Hepatocyte (in vitro differentiated cells): ENCODE measurements around the gene CASQ1. TPM values are rescaled to one million over a fixed set of nuclear protein-coding genes. Genes with fewer than 3 reads are reported as not detected.

Experiments used
- DNase-seq: peaks from one replicate; pipeline ENCODE4 v3.0.0-alpha.2; 2016; ENCODE audit warnings: low spot score
- H2AFZ ChIP-seq: fragments of 200-600 bp; sonication (generic); 2 replicates; pipeline ENCODE4 v1.6.0; 2016; ENCODE audit warnings: antibody characterized with exemption, mild to moderate bottlenecking
- H3K27ac ChIP-seq: fragments of 200-600 bp; sonication (generic); 2 replicates; pipeline ENCODE4 v1.5.1; 2016; ENCODE audit warnings: mild to moderate bottlenecking
- H3K27me3 ChIP-seq: fragments of 200-600 bp; sonication (generic); 2 replicates; pipeline ENCODE4 v1.6.1; 2016
- H3K36me3 ChIP-seq: fragments of 200-600 bp; sonication (generic); replicated peaks from 2 replicates; pipeline ENCODE4 v1.5.1; 2016; ENCODE audit warnings: low read depth; ENCODE audit not compliant: insufficient read depth
- H3K4me1 ChIP-seq: fragments of 200-600 bp; sonication (generic); 2 replicates; pipeline ENCODE4 v1.5.1; 2016; ENCODE audit warnings: mild to moderate bottlenecking, moderate library complexity; ENCODE audit not compliant: insufficient read depth
- H3K4me2 ChIP-seq: fragments of 200-600 bp; sonication (generic); 2 replicates; pipeline ENCODE4 v1.6.0; 2016
- H3K4me3 ChIP-seq: fragments of 200-600 bp; sonication (generic); 2 replicates; pipeline ENCODE4 v1.5.1; 2016; ENCODE audit warnings: mild to moderate bottlenecking
- H3K79me2 ChIP-seq: fragments of 200-600 bp; sonication (generic); 2 replicates; pipeline ENCODE4 v1.6.0; 2017; ENCODE audit warnings: mild to moderate bottlenecking
- H3K9me2 ChIP-seq: fragments of 200-600 bp; sonication (generic); replicated peaks from 2 replicates; pipeline ENCODE4 v1.6.0; 2017; ENCODE audit warnings: mild to moderate bottlenecking; ENCODE audit not compliant: insufficient read depth
- H3K9me3 ChIP-seq: fragments of 200-600 bp; sonication (generic); 2 replicates; pipeline ENCODE4 v1.5.1; 2016; ENCODE audit warnings: low read depth, mild to moderate bottlenecking
- H4K20me1 ChIP-seq: fragments of 200-600 bp; sonication (generic); 2 replicates; pipeline ENCODE4 v1.6.0; 2016; ENCODE audit warnings: mild to moderate bottlenecking; ENCODE audit not compliant: insufficient read depth, poor library complexity, severe bottlenecking
- EZH2 ChIP-seq: fragments of 200-600 bp; sonication (generic); IDR thresholded peaks from 2 replicates; pipeline ENCODE4 v1.6.1; 2016; ENCODE audit warnings: antibody characterized with exemption, mild to moderate bottlenecking, borderline replicate concordance
- EZH2phosphoT487 ChIP-seq: fragments of 200-600 bp; sonication (generic); IDR thresholded peaks from one replicate; pipeline ENCODE4 v1.6.1; 2018; ENCODE audit warnings: antibody characterized with exemption, mild to moderate bottlenecking, low read depth, moderate library complexity; ENCODE audit not compliant: unreplicated experiment, severe bottlenecking
- WGBS: methylation state at CpG from one replicate; pipeline ENCODE4 v1.1.6; 2016; ENCODE audit warnings: low lambda C conversion rate; ENCODE audit errors: missing lambda C conversion rate; 5-methylcytosine and 5-hydroxymethylcytosine counted together
- polyA plus RNA-seq: library from polyadenylated mRNA; unstranded; fragments of >200 nt; fragmentation: Nextera tagmentation; extraction: Ambion mirVana; gene quantifications from 2 replicates; pipeline ENCODE4 v1.2.1, GENCODE V29; 2016
- total RNA-seq: library from RNA; depleted of rRNA; stranded (reverse); fragments of >200 nt; gene quantifications from 2 replicates; pipeline ENCODE4 v1.2.3, GENCODE V29; 2014
- TF ChIP-seq, protein P1 (sequence below): fragments of 200-600 bp; sonication (generic); IDR thresholded peaks from 2 replicates; pipeline ENCODE4 v1.5.1; 2016; ENCODE audit warnings: antibody characterized with exemption, mild to moderate bottlenecking; ENCODE audit not compliant: poor library complexity

The CASQ1 gene
- total and polyA plus RNA-seq, 2 experiments from 2014 or later: 0.51 TPM; not detected in 1

DNA sequence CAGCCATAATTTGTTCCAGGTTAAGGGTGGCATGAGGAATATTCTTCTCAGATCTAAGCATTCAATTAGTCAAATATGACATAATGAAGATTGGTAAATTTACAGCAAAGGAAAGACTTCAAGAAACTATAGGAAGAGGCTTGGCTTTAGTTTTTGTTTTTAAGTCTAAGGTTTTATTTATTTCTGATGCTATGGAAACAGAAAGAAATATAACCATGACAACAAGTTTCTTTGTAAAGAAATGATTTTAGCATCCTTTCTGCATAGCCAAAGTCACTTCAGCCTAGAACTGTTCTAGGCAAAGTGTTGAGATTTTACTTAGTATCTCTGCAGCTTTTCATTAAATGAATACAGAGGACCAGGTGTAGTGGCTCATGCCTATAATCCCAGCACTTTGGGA is 42.5 kb downstream of the CASQ1 start:
- no peak for DNase-seq
- no peak for TF ChIP-seq EZH2phosphoT487
- TF ChIP-seq EZH2: no peak
- TF ChIP-seq, protein P1, sequence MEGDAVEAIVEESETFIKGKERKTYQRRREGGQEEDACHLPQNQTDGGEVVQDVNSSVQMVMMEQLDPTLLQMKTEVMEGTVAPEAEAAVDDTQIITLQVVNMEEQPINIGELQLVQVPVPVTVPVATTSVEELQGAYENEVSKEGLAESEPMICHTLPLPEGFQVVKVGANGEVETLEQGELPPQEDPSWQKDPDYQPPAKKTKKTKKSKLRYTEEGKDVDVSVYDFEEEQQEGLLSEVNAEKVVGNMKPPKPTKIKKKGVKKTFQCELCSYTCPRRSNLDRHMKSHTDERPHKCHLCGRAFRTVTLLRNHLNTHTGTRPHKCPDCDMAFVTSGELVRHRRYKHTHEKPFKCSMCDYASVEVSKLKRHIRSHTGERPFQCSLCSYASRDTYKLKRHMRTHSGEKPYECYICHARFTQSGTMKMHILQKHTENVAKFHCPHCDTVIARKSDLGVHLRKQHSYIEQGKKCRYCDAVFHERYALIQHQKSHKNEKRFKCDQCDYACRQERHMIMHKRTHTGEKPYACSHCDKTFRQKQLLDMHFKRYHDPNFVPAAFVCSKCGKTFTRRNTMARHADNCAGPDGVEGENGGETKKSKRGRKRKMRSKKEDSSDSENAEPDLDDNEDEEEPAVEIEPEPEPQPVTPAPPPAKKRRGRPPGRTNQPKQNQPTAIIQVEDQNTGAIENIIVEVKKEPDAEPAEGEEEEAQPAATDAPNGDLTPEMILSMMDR: no peak
- Histone ChIP-seq H3K4me3 (no peak overlapping the region), H3K79me2 (no peaks in the 10 kb centered on the region), H3K36me3 (peaks cover 13% of the 10 kb centered on the region), H3K27ac (no peak overlapping the region), H3K9me2 (no peaks in the 10 kb centered on the region), H3K9me3 (no peaks in the 10 kb centered on the region), H3K27me3 (no peaks in the 10 kb centered on the region), H3K4me1 (no peaks in the 10 kb centered on the region), H2AFZ (no peak overlapping the region), H4K20me1 (no peaks in the 10 kb centered on the region), H3K4me2 (no peak overlapping the region)

- Histone ChIP-seq H3K9me3 (no peaks in the 10 kb centered on the region), H4K20me1 (no peaks in the 10 kb centered on the region), H3K27me3 (no peaks in the 10 kb centered on the region), H2AFZ (no peak overlapping the region), H3K27ac (no peak overlapping the region), H3K4me1 (no peaks in the 10 kb centered on the region), H3K4me3 (no peak overlapping the region), H3K4me2 (no peak overlapping the region), H3K79me2 (peaks cover 9% of the 10 kb centered on the region), H3K9me2 (no peaks in the 10 kb centered on the region), H3K36me3 (peaks cover 3% of the 10 kb centered on the region)
- 94% methylated on average over 5 of the region's 5 CpGs for WGBS
- no peak for DNase-seq
- TF ChIP-seq, protein P1: no peak
- TF ChIP-seq EZH2phosphoT487: no peak
- TF ChIP-seq EZH2: no peak
Measured at GRCh38 chr1:160236806-160237205, 46.4 kb downstream of the CASQ1 start.

DNA sequence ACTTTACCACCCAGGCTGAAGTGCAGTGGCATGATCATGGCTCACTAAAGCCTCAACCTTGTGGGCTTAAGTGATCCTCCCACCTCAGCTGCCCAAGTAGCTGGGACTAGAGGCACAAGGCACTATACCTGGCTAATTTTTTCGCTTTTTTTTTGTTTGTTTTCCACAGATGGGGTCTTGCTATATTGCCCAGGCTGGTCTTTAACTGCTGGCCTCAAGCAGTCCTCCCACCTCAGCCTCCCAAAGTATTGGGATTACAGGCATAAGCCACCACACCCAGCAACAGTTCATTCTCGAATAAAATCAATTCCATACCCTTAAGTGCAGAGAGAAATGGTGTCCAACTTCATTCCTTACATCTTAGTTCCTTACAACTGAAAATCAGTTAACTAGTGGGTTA is 47.2 kb downstream of the CASQ1 start:
- H3K36me3 ChIP-seq: peaks cover 3% of the 10 kb centered on the region
- 100% methylated on average over 2 of the region's 2 CpGs for WGBS
- no peak overlapping the region for H3K4me3 ChIP-seq
- no peak for TF ChIP-seq EZH2
- TF ChIP-seq, protein P1: no peak
- no peak for TF ChIP-seq EZH2phosphoT487
- H3K9me3 ChIP-seq: no peaks in the 10 kb centered on the region
- no peaks in the 10 kb centered on the region for H3K9me2 ChIP-seq
- no peak overlapping the region for H2AFZ ChIP-seq
- H3K4me1 ChIP-seq: no peaks in the 10 kb centered on the region
- no peak overlapping the region for H3K4me2 ChIP-seq
- H3K27me3 ChIP-seq: no peaks in the 10 kb centered on the region
- no peak for DNase-seq
- H3K79me2 ChIP-seq: peaks cover 10% of the 10 kb centered on the region
- H3K27ac ChIP-seq: no peak overlapping the region
- peaks cover 3% of the 10 kb centered on the region for H4K20me1 ChIP-seq

GRCh38 chr1:160238408-160238807 is 48.0 kb downstream of the CASQ1 start:
- TF ChIP-seq EZH2: no peak
- no peaks in the 10 kb centered on the region for H3K27me3 ChIP-seq
- no peaks in the 10 kb centered on the region for H3K4me1 ChIP-seq
- no peak overlapping the region for H2AFZ ChIP-seq
- H3K4me2 ChIP-seq: no peak overlapping the region
- DNase-seq: no peak
- 97% methylated on average over 5 of the region's 5 CpGs for WGBS
- H3K4me3 ChIP-seq: no peak overlapping the region
- peaks cover 3% of the 10 kb centered on the region for H3K36me3 ChIP-seq
- no peak overlapping the region for H3K27ac ChIP-seq
- no peaks in the 10 kb centered on the region for H3K9me3 ChIP-seq
- peaks cover 3% of the 10 kb centered on the region for H4K20me1 ChIP-seq
- no peaks in the 10 kb centered on the region for H3K9me2 ChIP-seq
- H3K79me2 ChIP-seq: peaks cover 16% of the 10 kb centered on the region
